Mesenchymal stem cell (in vitro differentiated cells and primary cell): ENCODE measurements around the gene PTCH1.

Experiments
- DNase-seq: peaks from one replicate; pipeline ENCODE4 v3.0.0-alpha.2; 2013
- H2AFZ ChIP-seq: one replicate; pipeline ENCODE4 v1.6.1; 2013; ENCODE audit warnings: low read depth, mild to moderate bottlenecking, control low read depth, inconsistent platforms, low read length, moderate library complexity
- H2AK5ac ChIP-seq: 2 replicates; pipeline ENCODE4 v1.6.1; 2013; ENCODE audit warnings: low read length, moderate library complexity, mild to moderate bottlenecking, inconsistent platforms; ENCODE audit not compliant: severe bottlenecking
- H2BK120ac ChIP-seq: one replicate; pipeline ENCODE4 v1.6.1; 2013; ENCODE audit warnings: low read depth, mild to moderate bottlenecking, inconsistent platforms, low read length, moderate library complexity
- H2BK12ac ChIP-seq, 2 experiments: one replicate each; pipeline ENCODE4 v1.6.1; 2013; ENCODE audit warnings: inconsistent platforms in 2 of 2, low read length in 2 of 2, mild to moderate bottlenecking in 2 of 2, moderate library complexity in 2 of 2, control low read depth in 1 of 2
- H2BK15ac ChIP-seq: one replicate; pipeline ENCODE4 v1.6.1; 2013; ENCODE audit warnings: mild to moderate bottlenecking, low read depth, inconsistent platforms; ENCODE audit not compliant: poor library complexity, severe bottlenecking
- H2BK5ac ChIP-seq: 2 replicates; pipeline ENCODE4 v1.6.1; 2013; ENCODE audit warnings: low read depth, mild to moderate bottlenecking, low read length, control low read depth, inconsistent platforms; ENCODE audit not compliant: poor library complexity, severe bottlenecking
- H3K14ac ChIP-seq, 2 experiments: one replicate each; pipeline ENCODE4 v1.6.1; 2013; ENCODE audit warnings: inconsistent platforms in 2 of 2, low read length in 2 of 2, control low read depth in 1 of 2, mild to moderate bottlenecking in 1 of 2, moderate library complexity in 1 of 2
- H3K18ac ChIP-seq, 2 experiments: one replicate each; pipeline ENCODE4 v1.6.1; 2013; ENCODE audit warnings: inconsistent platforms in 2 of 2, low read length in 2 of 2, control low read depth in 1 of 2, low read depth in 1 of 2, mild to moderate bottlenecking in 1 of 2
- H3K23ac ChIP-seq, 2 experiments: one replicate each; pipeline ENCODE4 v1.6.1; 2013; ENCODE audit warnings: inconsistent platforms in 2 of 2, low read length in 2 of 2, mild to moderate bottlenecking in 2 of 2, moderate library complexity in 2 of 2, control low read depth in 1 of 2
- H3K27ac ChIP-seq: 2 replicates; pipeline ENCODE4 v1.5.1; 2013; ENCODE audit warnings: mild to moderate bottlenecking, moderate library complexity, low read length, control low read depth, inconsistent platforms; ENCODE audit not compliant: poor library complexity, severe bottlenecking
- H3K27me3 ChIP-seq, 2 experiments: 2 replicates each; pipeline versions ENCODE4 v1.6.1 to v1.7.0; 2013; ENCODE audit warnings: low read length in 2 of 2, mild to moderate bottlenecking in 2 of 2, moderate library complexity in 2 of 2, control low read depth in 1 of 2, inconsistent platforms in 1 of 2; ENCODE audit not compliant: control insufficient read depth in 1 of 2, insufficient read depth in 1 of 2
- H3K36me3 ChIP-seq, 2 experiments: 2 replicates each; pipeline versions ENCODE4 v1.6.1 to v1.7.0; 2013; ENCODE audit warnings: low read length in 2 of 2, control low read depth in 1 of 2, inconsistent platforms in 1 of 2, low read depth in 1 of 2, mild to moderate bottlenecking in 1 of 2; ENCODE audit not compliant: insufficient read depth in 2 of 2, control insufficient read depth in 1 of 2
- H3K4ac ChIP-seq, 2 experiments: one replicate each; pipeline ENCODE4 v1.6.1; 2013; ENCODE audit warnings: inconsistent platforms in 2 of 2, low read length in 2 of 2, mild to moderate bottlenecking in 2 of 2, moderate library complexity in 2 of 2, control low read depth in 1 of 2, low read depth in 1 of 2
- H3K4me1 ChIP-seq: 2 replicates; pipeline ENCODE4 v1.6.1; 2013; ENCODE audit warnings: low read depth, low read length, control low read depth; ENCODE audit not compliant: control insufficient read depth, insufficient read depth
- H3K4me2 ChIP-seq: 2 replicates; pipeline ENCODE4 v1.6.1; 2013; ENCODE audit warnings: low read length, mild to moderate bottlenecking, inconsistent platforms; ENCODE audit not compliant: poor library complexity, severe bottlenecking
- H3K4me3 ChIP-seq, 2 experiments: 2 replicates each; pipeline versions ENCODE4 v1.5.1 to v1.7.0; 2013; ENCODE audit warnings: low read length in 2 of 2, mild to moderate bottlenecking in 2 of 2, control low read depth in 1 of 2, low read depth in 1 of 2; ENCODE audit not compliant: insufficient read depth in 1 of 2
- H3K79me1 ChIP-seq: replicated peaks from 2 replicates; pipeline ENCODE4 v1.6.1; 2013; ENCODE audit warnings: mild to moderate bottlenecking, control low read depth, low read length, inconsistent platforms; ENCODE audit not compliant: poor library complexity, severe bottlenecking
- H3K9ac ChIP-seq: 2 replicates; pipeline ENCODE4 v1.7.0; 2013; ENCODE audit warnings: mild to moderate bottlenecking, low read length, moderate library complexity
- H3K9me3 ChIP-seq: 2 replicates; pipeline ENCODE4 v1.7.0; 2013; ENCODE audit warnings: mild to moderate bottlenecking, low read length; ENCODE audit not compliant: control insufficient read depth
- H4K8ac ChIP-seq: one replicate; pipeline ENCODE4 v1.6.1; 2013; ENCODE audit warnings: inconsistent platforms, mild to moderate bottlenecking, low read length, moderate library complexity
- H4K91ac ChIP-seq: one replicate; pipeline ENCODE4 v1.6.1; 2013; ENCODE audit warnings: mild to moderate bottlenecking, low read length, inconsistent platforms
- WGBS: methylation state at CpG from one replicate; pipeline ENCODE4 v1.1.7; 2013; ENCODE audit warnings: mixed read lengths; 5-methylcytosine and 5-hydroxymethylcytosine counted together

PTCH1 gene

DNA sequence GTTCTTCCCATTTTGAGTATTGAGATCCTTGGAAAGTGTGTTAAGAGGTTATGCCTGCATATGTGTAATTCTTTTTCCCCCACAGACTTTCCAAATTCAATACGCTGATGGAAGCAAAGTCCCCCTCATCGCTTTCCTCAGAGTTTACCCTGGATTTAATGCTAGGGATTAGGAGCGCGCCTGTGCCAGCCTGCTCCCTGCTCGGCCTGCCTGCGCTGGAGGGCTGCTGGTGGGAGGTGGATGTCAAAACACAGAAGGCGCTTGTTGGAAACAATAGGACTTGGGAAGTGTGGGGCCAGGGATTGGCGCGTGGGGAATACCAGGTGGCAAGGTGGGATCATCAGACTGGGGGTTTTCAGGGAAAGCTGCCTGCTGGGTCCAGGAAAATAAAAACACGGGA, 39.8 kb upstream of the PTCH1 start:
- H4K8ac ChIP-seq, result no peak overlapping the region
- H3K4me2 ChIP-seq, result no peak overlapping the region
- peaks cover 9% of the 10 kb centered on the region for H3K4me1 ChIP-seq
- no peaks in the 10 kb centered on the region for H3K79me1 ChIP-seq
- no peak overlapping the region for H3K23ac ChIP-seq
- no peak overlapping the region for H2AK5ac ChIP-seq
- H2BK15ac ChIP-seq, result no peak overlapping the region
- no peak overlapping the region for H4K91ac ChIP-seq
- H2BK12ac ChIP-seq, result no peak overlapping the region
- no peaks in the 10 kb centered on the region for H3K9me3 ChIP-seq
- no peaks in the 10 kb centered on the region for H3K36me3 ChIP-seq
- H3K9ac ChIP-seq, result no peak overlapping the region
- no peak overlapping the region for H3K27ac ChIP-seq
- DNase-seq, result no peak
- H3K18ac ChIP-seq, result no peak overlapping the region
- WGBS, result 77% methylated on average over 10 of the region's 10 CpGs
- no peak overlapping the region for H2AFZ ChIP-seq
- H3K14ac ChIP-seq, result no peak overlapping the region
- no peak overlapping the region for H3K4me3 ChIP-seq
- no peak overlapping the region for H2BK5ac ChIP-seq
- no peak overlapping the region for H2BK120ac ChIP-seq
- peaks cover 6 to 39% of the 10 kb centered on the region in 2 experiments for H3K27me3 ChIP-seq
- no peak overlapping the region for H3K4ac ChIP-seq

DNA sequence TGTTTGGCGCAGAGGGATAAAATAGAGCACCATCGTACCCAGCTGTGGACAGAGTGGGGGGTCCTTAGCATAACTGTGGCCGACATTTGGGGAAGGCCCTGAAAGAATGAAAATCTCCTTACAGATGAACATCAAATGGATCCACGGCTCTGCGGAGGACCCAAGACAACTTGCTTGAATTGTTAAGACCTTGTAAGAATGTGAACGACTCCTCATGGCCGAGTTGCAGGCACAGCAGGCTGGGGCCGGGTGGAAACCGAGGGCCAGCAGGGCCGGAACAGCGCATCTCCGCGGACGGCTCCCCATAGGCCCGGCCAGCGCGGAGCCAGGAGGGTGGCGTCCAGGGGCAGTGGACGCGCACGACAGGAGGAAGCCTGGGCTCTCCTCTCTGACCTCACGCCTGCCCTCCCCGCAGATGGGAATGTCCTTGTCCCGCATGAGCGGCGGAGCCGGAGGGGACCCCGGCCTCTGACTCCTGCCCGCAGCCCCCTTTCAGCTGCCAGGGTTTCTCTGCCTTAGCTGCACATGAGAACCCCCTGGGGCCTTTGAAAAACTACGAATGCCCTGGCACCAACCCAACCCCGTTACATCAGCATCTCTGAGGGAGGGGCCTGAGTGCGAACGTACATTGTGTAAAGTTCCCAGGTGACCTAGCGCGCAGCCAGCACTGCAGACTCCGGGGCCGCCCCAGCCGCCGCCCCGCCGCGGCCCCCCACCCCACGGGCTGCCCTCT, 36.2 kb upstream of the PTCH1 start:
- Histone ChIP-seq H2BK120ac (no peak overlapping the region), H2BK5ac (no peak overlapping the region), H3K4ac (no peak overlapping the region), H3K9ac (no peak overlapping the region), H3K9me3 (no peaks in the 10 kb centered on the region), H2BK15ac (no peak overlapping the region), H4K91ac (no peak overlapping the region), H3K4me1 (peaks cover 9% of the 10 kb centered on the region), H4K8ac (peak overlapping the region; percentile 27), H2AFZ (no peak overlapping the region), H3K27me3 (peaks cover 6 to 39% of the 10 kb centered on the region in 2 experiments), H3K4me2 (no peak overlapping the region), H3K36me3 (no peaks in the 10 kb centered on the region), H3K79me1 (no peaks in the 10 kb centered on the region), H3K27ac (no peak overlapping the region), H3K23ac (no peak overlapping the region), H3K18ac (no peak overlapping the region), H2BK12ac (no peak overlapping the region), H2AK5ac (no peak overlapping the region), H3K4me3 (peak overlapping the region in 1 of 2 experiments; percentile 57), H3K14ac (no peak overlapping the region)
- 35% methylated on average over 37 of the region's 43 CpGs for WGBS
- DNase-seq, result no peak

GRCh38 chr9:95552255-95552654, 35.5 kb upstream of the PTCH1 start:
- Histone ChIP-seq H3K27me3 (peaks cover 6 to 39% of the 10 kb centered on the region in 2 experiments), H3K4me1 (peaks cover 8% of the 10 kb centered on the region), H3K4me3 (no peak overlapping the region), H3K4ac (no peak overlapping the region), H2AK5ac (no peak overlapping the region), H3K23ac (no peak overlapping the region), H3K4me2 (no peak overlapping the region), H4K8ac (peak overlapping the region; percentile 30), H2AFZ (no peak overlapping the region), H3K9ac (no peak overlapping the region), H3K79me1 (no peaks in the 10 kb centered on the region), H2BK12ac (no peak overlapping the region), H3K27ac (no peak overlapping the region), H3K36me3 (no peaks in the 10 kb centered on the region), H2BK120ac (no peak overlapping the region), H3K9me3 (no peaks in the 10 kb centered on the region), H4K91ac (no peak overlapping the region), H3K14ac (peak overlapping the region in 1 of 2 experiments; percentile 9), H2BK5ac (no peak overlapping the region), H3K18ac (no peak overlapping the region), H2BK15ac (no peak overlapping the region)
- no peak for DNase-seq
- WGBS, result 49% methylated on average over 3 of the region's 6 CpGs

GRCh38 chr9:95551406-95551805, 34.6 kb upstream of the PTCH1 start:
- Histone ChIP-seq H3K79me1 (no peaks in the 10 kb centered on the region), H3K23ac (no peak overlapping the region), H2BK12ac (no peak overlapping the region), H2BK15ac (no peak overlapping the region), H4K91ac (no peak overlapping the region), H3K9ac (no peak overlapping the region), H3K4me1 (peaks cover 4% of the 10 kb centered on the region), H3K27me3 (peaks cover 6 to 42% of the 10 kb centered on the region in 2 experiments), H3K18ac (no peak overlapping the region), H3K4me2 (no peak overlapping the region), H3K36me3 (no peaks in the 10 kb centered on the region), H2BK120ac (no peak overlapping the region), H3K9me3 (no peaks in the 10 kb centered on the region), H2BK5ac (no peak overlapping the region), H3K14ac (no peak overlapping the region), H3K4ac (no peak overlapping the region), H2AFZ (no peak overlapping the region), H2AK5ac (no peak overlapping the region), H3K27ac (no peak overlapping the region), H3K4me3 (no peak overlapping the region), H4K8ac (no peak overlapping the region)
- no peak for DNase-seq
- WGBS, result 91% methylated on average over 4 of the region's 4 CpGs
